MG63 (cell line): Measurements from ENCODE around the gene ZNF441. TPM values are rescaled to one million over a fixed set of nuclear protein-coding genes. Genes with fewer than 3 reads are reported as not detected.
"Not testable (repeated sequence)": the region's sequence is repeated elsewhere in the genome, so short reads cannot be mapped to it uniquely, and the experiment has no call there.

Source experiments
- DNase-seq: peaks from one replicate; pipeline ENCODE4 v3.0.0-alpha.2; 2020
- H3K27me3 ChIP-seq: fragments of 250-450 bp; sonication (Bioruptor Pico); 2 replicates; pipeline ENCODE4 v1.5.1; 2020; ENCODE audit warnings: mild to moderate bottlenecking, moderate library complexity
- H3K36me3 ChIP-seq: fragments of 250-450 bp; sonication (Bioruptor Pico); 2 replicates; pipeline ENCODE4 v1.5.1; 2020; ENCODE audit warnings: mild to moderate bottlenecking, moderate library complexity
- H3K4me3 ChIP-seq: fragments of 250-450 bp; sonication (Bioruptor Pico); 2 replicates; pipeline ENCODE4 v1.5.1; 2020; ENCODE audit warnings: mild to moderate bottlenecking, moderate library complexity
- H3K9me3 ChIP-seq: fragments of 250-450 bp; sonication (Bioruptor Pico); 2 replicates; pipeline ENCODE4 v1.5.1; 2020; ENCODE audit warnings: mild to moderate bottlenecking, moderate library complexity
- total RNA-seq: library from RNA; depleted of rRNA; stranded (reverse); fragments of >200 nt; shearing (Covaris generic); gene quantifications from 2 replicates; pipeline ENCODE4 v1.2.3, GENCODE V29; 2014; ENCODE audit warnings: low replicate concordance

Gene ZNF441
- total RNA-seq, 1 experiment from 2014 or later, result 5.7 TPM

DNA sequence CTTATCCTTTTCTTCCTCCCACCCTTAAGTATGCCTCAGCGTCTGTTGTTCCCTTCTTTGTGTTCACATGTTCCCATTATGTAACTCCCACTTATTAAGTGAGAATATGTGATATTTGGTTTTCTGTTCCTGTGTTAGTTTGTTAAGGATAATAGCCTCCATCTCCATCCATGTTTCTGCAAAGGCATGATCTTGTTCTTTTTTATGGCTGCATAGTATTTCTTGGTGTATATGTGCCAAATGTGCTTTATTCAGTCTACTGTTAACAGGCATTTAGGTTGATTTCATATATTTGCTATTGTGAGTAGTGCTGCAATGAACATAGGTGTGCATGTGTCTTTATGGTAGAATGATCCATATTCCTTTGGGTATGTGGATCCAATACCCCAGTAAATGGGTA is 3.2 kb upstream of the ZNF441 start:
- Histone ChIP-seq H3K36me3 (peaks cover 7% of the 10 kb centered on the region), H3K9me3 (peaks cover 22% of the 10 kb centered on the region), H3K4me3 (no peak overlapping the region), H3K27me3 (no peaks in the 10 kb centered on the region)
- DNase-seq, result no peak

DNA sequence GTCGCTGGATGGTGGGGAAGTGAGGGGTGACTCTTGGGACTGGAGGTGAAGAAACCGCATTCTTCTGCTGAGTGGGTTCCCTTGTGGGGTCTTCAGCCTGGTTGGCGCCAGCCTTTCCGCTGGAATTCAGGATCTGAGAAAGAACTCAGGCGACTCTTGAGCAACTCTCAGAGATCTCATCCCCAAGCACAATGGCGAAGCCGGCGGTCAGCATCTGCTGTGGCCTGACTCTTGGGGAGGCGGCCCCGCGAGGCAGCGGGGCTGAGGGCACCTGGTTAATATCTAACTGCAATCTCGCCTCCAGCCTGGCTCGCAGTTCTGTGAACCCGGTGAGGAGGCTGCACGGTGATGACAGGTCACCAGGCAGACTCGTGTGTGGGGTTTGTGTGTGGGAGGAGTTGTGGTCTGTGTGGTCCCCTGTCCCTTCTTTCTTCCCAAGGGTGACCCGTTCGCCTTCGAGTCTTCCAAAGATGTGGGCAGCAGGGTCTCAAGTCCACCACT is 883 bp downstream of the ZNF441 start:
- DNase-seq, result peak; percentile 45
- Histone ChIP-seq H3K27me3 (no peaks in the 10 kb centered on the region), H3K36me3 (peaks cover 36% of the 10 kb centered on the region), H3K4me3 (peak overlapping the region; percentile 91), H3K9me3 (peaks cover 41% of the 10 kb centered on the region)

DNA sequence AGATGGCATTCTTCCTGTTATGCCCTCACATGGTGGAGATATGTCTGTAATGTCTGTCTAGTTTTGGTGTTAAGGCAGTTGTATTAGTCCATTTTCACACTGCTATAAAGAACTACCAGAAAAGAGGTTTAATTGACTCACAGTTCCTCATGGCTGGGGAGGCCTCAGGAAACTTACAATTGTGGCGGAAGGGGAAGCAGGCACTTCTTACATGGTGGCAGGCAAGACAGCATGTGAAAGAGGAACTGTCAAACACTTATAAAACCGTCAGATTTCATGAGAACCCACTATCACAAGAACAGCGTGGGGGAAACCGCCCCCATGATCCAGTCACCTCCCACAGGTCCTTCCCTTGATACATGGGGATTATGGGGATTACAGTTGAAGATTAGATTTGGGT is 3.2 kb downstream of the ZNF441 start:
- H3K9me3 ChIP-seq, result peaks cover 58% of the 10 kb centered on the region
- H3K4me3 ChIP-seq, result no peak overlapping the region
- no peak for DNase-seq
- no peaks in the 10 kb centered on the region for H3K27me3 ChIP-seq
- H3K36me3 ChIP-seq, result peaks cover 40% of the 10 kb centered on the region

DNA sequence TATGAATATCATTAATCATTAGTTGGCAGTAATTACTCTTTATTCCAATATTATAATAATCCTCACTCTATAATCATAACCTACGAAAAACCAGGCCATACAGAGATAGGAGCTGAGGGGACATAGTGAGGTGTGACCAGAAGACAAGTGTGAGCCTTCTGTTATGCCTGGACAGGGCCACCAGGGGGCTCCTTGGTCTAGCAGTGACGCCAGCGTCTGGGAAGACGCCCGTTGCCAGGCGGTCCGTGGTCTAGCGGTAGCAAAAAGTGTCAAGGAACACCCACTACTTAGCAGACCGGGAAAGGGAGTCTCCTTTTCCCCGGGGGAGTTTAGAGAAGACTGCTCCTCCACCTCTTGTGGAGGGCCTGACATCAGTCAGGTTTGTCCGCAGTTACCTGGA is 4.7 kb downstream of the ZNF441 start:
- H3K9me3 ChIP-seq, result peaks cover 66% of the 10 kb centered on the region
- not testable (repeated sequence) for H3K4me3 ChIP-seq, DNase-seq, H3K27me3 ChIP-seq
- peaks cover 40% of the 10 kb centered on the region for H3K36me3 ChIP-seq

DNA sequence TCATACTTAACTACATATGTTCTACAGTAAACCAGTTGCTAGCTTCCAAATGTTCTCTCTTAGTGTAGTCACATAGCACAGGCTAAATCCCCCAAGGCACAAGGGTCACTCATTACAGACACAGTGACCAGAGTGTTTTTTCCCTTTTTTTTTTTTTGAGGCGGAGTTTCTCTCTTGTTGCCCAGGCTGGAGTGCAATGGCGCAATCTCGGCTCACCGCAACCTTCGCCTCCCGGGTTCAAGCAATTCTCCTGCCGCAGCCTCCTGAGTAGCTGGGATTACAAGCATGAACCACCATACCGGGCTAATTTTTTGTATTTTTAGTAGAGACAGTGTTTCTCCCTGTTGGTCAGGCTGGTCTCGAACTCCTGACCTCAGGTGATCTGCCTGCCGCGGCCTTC is 9.9 kb downstream of the ZNF441 start:
- peaks cover 83% of the 10 kb centered on the region for H3K9me3 ChIP-seq
- H3K27me3 ChIP-seq, H3K4me3 ChIP-seq, DNase-seq: not testable (repeated sequence)
- H3K36me3 ChIP-seq, result peaks cover 59% of the 10 kb centered on the region

DNA sequence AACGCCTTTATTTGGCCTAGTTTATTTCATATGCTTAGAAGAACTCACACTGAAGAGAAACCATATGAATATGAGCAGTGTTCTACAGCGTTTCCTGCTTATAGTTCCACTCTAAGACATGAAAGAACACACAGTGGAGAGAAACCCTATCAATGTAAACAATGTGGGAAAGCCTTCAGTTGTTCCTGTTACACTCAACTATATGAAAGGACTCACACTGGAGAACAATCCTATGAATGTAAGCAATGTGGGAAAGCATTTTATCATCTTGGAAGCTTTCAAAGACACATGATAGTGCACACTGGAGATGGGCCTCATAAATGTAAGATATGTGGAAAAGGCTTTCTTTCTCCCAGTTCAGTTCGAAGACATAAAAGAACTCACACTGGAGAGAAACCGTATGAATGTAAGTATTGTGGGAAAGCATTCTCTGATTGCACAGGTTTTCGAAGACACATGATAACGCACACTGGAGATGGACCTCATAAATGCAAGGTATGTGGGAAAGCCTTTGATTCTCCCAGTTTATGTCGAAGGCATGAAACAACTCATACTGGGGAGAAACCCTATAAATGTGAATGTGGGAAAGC is 13.7 kb downstream of the ZNF441 start:
- DNase-seq, result no peak
- no peaks in the 10 kb centered on the region for H3K27me3 ChIP-seq
- H3K36me3 ChIP-seq, result peaks cover 77% of the 10 kb centered on the region
- H3K4me3 ChIP-seq, result no peak overlapping the region
- peaks cover 90% of the 10 kb centered on the region for H3K9me3 ChIP-seq

DNA sequence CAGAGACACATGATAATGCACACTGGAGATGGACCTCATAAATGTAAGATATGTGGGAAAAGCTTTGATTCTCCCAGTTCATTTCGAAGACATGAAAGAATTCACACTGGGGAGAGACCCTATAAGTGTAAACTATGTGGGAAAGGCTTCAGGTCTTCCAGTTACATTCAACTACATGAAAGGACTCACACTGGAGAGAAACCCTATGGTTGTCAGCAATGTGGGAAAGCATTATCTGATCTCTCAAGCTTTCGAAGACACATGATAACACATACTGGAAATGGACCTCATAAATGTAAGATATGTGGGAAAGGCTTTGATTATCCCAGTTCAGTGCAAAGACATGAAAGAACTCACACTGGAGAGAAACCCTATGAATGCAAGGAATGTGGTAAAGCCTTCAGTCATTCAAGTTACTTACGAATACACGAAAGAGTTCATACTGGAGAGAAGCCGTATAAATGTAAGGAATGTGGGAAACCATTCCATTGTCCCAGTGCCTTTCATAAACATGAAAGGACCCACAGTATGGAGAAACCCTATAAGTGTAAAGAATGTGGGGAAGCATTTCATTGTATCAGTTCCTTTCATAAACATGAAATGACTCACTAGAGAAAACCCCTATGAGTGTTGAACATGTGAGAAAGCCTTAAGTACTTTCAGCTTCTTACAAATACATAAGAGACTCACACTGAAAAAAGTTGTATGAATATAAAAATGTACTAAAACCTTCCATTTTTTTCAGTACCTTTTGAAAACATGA is 14.7 kb downstream of the ZNF441 start:
- Histone ChIP-seq H3K4me3 (no peak overlapping the region), H3K9me3 (peaks cover 90% of the 10 kb centered on the region)
- DNase-seq, result no peak

DNA sequence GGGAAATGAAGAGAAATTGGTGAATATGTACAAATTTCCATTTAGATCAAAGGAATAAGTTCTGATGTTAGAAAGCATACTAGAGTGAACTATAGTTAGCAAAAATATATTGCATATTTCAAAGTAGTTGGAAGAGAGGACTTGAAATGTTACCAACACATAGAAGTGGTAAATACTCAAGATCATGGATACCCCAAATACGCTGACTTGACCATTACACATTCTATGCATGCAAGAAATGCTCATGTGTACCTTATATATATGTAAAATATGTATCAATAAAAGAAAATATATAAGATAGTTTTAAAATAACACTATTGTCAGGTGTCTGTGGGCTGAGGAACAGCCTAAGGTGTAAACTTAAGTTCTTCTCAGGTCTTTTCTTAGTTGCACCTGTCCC is 17.0 kb downstream of the ZNF441 start:
- Histone ChIP-seq H3K4me3 (no peak overlapping the region), H3K27me3 (no peaks in the 10 kb centered on the region), H3K9me3 (peaks cover 90% of the 10 kb centered on the region), H3K36me3 (peaks cover 58% of the 10 kb centered on the region)
- no peak for DNase-seq

More for the DNA sequence above, 14.7 kb downstream of the ZNF441 start:
- no peaks in the 10 kb centered on the region for H3K27me3 ChIP-seq
- peaks cover 77% of the 10 kb centered on the region for H3K36me3 ChIP-seq

DNA sequence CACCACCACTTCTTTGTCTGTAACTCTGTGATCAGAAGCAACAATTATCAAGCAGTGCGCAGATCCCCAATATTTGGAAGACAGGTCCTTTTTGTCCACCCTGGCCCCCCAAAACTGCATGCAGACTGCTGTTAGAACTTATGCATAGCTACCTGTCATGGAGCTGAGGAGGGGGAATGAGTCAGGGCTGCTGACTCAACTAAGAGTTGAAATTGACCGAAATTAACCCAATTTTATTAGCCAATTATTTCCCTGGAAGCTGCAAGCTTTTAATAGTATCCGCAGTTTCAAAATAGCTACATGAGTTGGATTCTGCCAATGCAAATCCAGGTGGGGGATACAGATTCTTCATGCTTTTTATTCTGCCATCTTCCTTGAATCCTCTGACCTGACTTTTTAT is 17.6 kb downstream of the ZNF441 start:
- peaks cover 52% of the 10 kb centered on the region for H3K36me3 ChIP-seq
- no peak for DNase-seq
- peaks cover 90% of the 10 kb centered on the region for H3K9me3 ChIP-seq
- no peaks in the 10 kb centered on the region for H3K27me3 ChIP-seq
- H3K4me3 ChIP-seq, result no peak overlapping the region

DNA sequence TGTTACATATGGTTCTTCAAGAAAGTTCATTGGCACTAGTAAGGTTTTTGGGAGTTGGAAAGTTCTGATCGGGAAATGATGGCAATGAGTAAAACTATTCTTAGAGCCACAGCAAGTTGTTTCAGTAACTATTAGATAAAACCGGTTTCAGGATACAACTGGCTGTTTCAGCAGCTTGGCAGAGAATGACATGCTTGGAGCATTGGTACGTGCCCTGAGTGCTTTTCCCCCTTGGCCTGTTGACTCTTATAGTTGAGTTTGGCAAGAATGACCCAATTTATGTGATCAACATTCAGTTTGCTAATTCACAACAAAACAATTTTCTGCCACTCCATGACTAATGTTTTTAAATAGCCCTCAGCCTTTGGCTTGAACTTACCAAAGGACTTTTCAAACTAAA is 20.7 kb downstream of the ZNF441 start:
- Histone ChIP-seq H3K36me3 (peaks cover 20% of the 10 kb centered on the region), H3K9me3 (peaks cover 81% of the 10 kb centered on the region), H3K4me3 (no peak overlapping the region), H3K27me3 (no peaks in the 10 kb centered on the region)
- DNase-seq, result no peak

DNA sequence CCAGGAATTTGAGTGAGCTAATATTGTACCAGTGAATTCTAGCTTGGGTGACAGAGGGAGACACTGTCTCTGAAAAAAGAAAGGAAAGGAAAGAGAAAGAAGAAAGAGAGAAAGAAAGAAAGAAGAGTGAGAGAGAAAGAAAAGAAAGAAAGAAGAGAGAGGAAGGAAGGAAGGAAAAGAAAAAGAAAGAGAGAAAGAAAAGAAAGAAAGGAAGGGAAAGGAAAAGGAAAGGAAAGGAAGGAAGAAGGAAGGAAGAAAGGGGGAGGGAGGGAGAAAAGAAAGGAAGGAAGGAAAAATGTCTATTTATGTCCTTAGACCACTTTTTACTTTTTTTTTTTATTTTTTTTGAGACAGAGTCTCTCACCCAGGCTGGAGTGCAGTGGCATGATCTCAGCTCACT is 26.1 kb downstream of the ZNF441 start:
- DNase-seq, result no peak
- no peak overlapping the region for H3K4me3 ChIP-seq
- H3K27me3 ChIP-seq, result no peaks in the 10 kb centered on the region
- H3K9me3 ChIP-seq, result peaks cover 52% of the 10 kb centered on the region
- no peaks in the 10 kb centered on the region for H3K36me3 ChIP-seq

DNA sequence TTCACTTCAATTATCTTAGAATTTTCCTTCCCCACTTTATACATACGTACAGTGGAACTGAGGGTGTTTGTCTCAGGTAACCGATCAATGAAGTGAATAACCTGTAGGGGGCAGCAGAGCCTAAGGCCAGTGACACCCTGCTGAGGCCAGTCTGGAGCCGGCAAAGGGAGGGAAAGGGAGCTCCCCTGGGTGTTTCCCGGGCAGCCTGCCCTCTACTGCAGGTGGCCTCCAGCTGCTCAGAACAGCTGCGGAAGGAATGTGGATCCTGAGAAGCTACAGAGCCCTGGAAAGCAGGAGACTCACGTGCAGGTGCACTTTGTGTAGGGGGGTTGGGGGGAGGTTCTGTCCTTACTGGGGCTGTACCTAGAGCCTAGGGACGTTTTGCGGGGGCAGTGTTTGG is 30.7 kb downstream of the ZNF441 start:
- no peak overlapping the region for H3K4me3 ChIP-seq
- no peaks in the 10 kb centered on the region for H3K27me3 ChIP-seq
- peak; percentile 71 for DNase-seq
- H3K36me3 ChIP-seq, result no peaks in the 10 kb centered on the region
- H3K9me3 ChIP-seq, result peaks cover 28% of the 10 kb centered on the region

DNA sequence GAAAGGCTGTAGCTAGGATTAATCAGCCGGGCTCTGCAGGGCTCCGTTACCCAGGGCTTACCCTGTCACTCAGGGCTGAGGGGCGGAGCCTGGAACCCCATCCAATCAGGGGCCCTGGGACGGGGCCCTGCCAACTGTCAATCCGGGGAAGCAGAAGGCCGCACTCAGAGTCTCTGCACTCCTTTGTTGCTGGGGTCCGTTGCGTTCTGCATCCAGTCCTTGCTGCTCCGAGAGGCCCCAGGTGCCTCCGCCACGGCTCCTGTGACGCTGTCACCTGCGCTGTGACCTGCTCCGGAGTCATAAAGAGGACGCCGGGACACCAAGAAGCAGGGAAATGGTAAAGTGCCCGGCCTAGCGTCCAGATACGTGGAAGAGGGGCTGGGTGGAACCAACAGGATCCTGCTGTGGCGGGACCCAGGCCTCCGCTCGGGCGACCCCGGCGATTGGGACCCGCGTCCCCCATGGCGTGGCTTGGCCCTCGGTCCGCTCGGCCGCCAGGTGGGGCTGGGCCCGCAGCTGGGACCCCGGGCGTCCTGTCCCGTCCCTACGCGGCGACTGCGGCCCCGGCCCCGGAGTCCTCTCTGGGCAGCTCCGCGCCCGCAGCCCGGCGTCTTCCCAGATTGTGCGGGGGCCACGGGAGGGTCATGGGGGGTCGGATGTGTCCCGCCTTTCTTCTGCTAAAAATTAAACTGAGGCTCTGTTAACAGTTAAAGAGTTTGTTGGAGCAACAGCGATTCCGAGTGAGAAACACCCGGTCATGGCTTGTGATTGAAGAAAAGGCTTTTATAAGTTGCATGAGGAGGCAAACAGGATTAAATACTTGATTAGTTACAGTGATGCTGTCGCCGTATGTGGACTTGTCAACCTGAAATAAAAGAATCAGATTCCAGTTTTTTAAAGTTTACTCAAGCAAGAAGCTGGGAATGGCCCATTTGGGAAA is 31.9 kb downstream of the ZNF441 start, which contains the start of gene ZNF491:
TSS of gene ZNF491 (plus strand) at position 133 of the 940 bp plus-strand sequence. CDS start 7,431 bp downstream, outside the sequence.
- peak; percentile 54 for DNase-seq
- no peaks in the 10 kb centered on the region for H3K36me3 ChIP-seq
- peaks cover 30% of the 10 kb centered on the region for H3K9me3 ChIP-seq
- no peaks in the 10 kb centered on the region for H3K27me3 ChIP-seq
- no peak within 1 kb of the TSS for H3K4me3 ChIP-seq

DNA sequence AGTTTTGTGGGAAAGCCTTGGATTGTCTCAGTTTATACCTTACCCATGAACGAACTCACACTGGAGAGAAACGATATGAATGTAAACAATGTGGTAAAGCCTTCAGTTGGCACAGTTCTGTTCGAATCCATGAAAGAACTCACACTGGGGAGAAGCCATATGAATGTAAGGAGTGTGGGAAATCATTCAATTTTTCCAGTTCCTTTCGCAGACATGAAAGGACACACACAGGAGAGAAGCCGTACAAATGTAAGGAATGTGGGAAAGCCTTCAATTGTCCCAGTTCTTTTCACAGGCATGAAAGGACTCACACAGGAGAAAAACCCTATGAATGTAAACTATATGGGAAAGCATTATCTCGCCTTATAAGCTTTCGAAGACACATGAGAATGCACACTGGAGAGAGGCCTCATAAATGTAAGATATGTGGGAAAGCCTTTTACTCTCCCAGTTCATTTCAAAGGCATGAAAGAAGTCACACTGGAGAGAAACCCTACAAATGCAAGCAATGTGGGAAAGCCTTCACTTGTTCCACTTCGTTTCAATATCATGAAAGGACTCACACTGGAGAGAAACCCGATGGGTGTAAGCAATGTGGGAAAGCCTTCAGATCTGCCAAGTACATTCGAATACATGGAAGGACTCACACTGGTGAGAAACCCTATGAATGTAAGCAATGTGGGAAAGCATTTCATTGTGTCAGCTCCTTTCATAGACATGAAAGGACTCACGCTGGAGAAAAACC is 39.7 kb downstream of the ZNF441 start:
- Histone ChIP-seq H3K36me3 (no peaks in the 10 kb centered on the region), H3K4me3 (no peak overlapping the region), H3K9me3 (peaks cover 52% of the 10 kb centered on the region), H3K27me3 (no peaks in the 10 kb centered on the region)
- no peak for DNase-seq

DNA sequence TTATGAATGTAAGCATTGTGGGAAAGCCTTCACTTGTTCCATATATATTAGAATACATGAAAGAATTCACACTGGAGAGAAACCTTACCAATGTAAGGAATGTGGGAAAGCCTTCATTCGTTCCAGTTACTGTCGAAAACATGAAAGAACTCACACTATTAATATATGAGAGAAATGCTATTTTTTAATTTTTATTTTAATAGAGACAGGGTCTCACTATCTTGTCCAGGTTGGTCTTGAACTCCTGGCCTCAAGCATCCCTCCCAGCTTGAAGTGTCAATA is 40.2 kb downstream of the ZNF441 start:
- Histone ChIP-seq H3K27me3 (no peaks in the 10 kb centered on the region), H3K9me3 (peaks cover 51% of the 10 kb centered on the region), H3K36me3 (no peaks in the 10 kb centered on the region), H3K4me3 (no peak overlapping the region)
- no peak for DNase-seq

DNA sequence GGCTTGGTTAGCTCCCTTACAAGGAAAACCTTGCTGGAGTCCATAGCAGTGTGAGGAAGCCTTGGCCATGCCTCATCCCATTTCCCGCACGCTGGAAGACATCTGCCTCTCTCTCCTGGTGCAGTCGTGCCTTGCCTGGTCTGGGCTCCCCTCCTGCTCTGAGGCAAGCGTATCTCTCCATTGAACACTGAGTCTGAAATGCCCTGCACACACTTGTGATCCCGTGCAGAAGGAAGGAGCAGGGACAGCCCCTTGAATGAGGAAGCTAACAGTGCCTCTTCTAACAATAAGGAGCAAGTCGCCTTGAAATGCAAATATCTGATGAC is 46.9 kb downstream of the ZNF441 start:
- H3K4me3 ChIP-seq, result peak overlapping the region; percentile 91
- peaks cover 30% of the 10 kb centered on the region for H3K36me3 ChIP-seq
- DNase-seq, result no peak

More for the DNA sequence above, 46.9 kb downstream of the ZNF441 start:
- Histone ChIP-seq H3K27me3 (no peaks in the 10 kb centered on the region), H3K9me3 (peaks cover 33% of the 10 kb centered on the region)
